ENCODE results near the gene GARNL3. TPM values are rescaled to one million over a fixed set of nuclear protein-coding genes. Genes with fewer than 3 reads are reported as not detected.

Gene GARNL3, protein sequence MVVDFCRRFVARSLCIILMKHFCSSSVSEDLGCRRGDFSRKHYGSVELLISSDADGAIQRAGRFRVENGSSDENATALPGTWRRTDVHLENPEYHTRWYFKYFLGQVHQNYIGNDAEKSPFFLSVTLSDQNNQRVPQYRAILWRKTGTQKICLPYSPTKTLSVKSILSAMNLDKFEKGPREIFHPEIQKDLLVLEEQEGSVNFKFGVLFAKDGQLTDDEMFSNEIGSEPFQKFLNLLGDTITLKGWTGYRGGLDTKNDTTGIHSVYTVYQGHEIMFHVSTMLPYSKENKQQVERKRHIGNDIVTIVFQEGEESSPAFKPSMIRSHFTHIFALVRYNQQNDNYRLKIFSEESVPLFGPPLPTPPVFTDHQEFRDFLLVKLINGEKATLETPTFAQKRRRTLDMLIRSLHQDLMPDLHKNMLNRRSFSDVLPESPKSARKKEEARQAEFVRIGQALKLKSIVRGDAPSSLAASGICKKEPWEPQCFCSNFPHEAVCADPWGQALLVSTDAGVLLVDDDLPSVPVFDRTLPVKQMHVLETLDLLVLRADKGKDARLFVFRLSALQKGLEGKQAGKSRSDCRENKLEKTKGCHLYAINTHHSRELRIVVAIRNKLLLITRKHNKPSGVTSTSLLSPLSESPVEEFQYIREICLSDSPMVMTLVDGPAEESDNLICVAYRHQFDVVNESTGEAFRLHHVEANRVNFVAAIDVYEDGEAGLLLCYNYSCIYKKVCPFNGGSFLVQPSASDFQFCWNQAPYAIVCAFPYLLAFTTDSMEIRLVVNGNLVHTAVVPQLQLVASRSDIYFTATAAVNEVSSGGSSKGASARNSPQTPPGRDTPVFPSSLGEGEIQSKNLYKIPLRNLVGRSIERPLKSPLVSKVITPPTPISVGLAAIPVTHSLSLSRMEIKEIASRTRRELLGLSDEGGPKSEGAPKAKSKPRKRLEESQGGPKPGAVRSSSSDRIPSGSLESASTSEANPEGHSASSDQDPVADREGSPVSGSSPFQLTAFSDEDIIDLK
- total RNA-seq: 10 to 100 TPM; 28.4 to 59.7 (median 39.1) TPM

DNA sequence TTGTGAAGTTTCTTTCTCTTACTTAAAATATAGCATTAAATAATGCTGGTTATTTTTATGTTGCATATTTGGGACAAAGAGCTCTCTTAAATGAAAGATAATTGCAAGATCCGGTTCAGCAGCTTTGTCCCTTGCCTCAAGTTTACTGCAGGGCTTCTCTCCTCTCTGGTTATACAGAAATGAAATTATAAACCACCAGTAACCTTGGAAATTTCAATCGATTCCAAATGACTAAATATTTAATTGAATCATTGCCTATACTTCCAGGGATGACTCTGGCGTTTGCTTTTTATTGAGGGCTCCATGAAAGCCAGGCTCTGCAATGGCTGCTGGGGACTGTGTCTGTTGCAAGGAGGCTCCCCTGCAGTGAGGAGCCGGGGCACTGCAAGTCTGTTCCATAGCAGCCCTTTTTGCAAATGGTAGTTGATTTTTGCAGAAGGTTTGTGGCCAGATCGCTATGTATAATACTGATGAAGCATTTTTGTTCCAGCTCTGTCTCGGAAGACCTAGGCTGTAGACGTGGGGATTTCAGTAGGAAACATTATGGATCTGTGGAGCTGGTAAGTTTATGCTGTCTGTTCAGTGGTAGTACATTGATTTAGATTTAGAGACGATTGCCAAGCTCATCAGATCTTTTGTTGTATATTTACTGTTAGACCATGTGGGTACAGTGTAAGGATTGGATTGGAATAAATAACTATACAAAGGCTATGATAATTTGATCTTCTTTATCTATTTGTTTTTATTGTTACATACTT, at the start of gene GARNL3:
Gene GARNL3 (plus strand): TSS at position 313 of the 758 bp plus-strand sequence. CDS start 104 bp downstream, at position 417.
- Histone ChIP-seq H3K27ac (no peak within 1 kb of the TSS), H3K27me3 (no peaks in the 10 kb centered on the region), H3K9me3 (no peaks in the 10 kb centered on the region), H3K4me3 (no peak within 1 kb of the TSS), H3K36me3 (no peaks in the 10 kb centered on the region), H3K4me1 (peaks cover 0 to 29% (median 5%) of the 10 kb centered on the region in 4 donors)
- TF ChIP-seq CTCF (IDR thresholded peaks at IDR 0.05): no peak
- TF ChIP-seq POLR2A (IDR thresholded peaks at IDR 0.05): no peak
- no peak for TF ChIP-seq EP300 (IDR thresholded peaks at IDR 0.05)
- WGBS, 2 donors: 19 to 40% methylated on average over 8 of the region's 8 CpGs
- DNase-seq (ENCODE audit: low spot score in 2 of 2): no peak

GRCh38 chr9:127215268-127216209, 49.0 kb upstream of the GARNL3 start:
- H3K36me3 ChIP-seq: no peaks in the 10 kb centered on the region
- H3K4me3 ChIP-seq: no peak overlapping the region
- no peak for DNase-seq (ENCODE audit: low spot score in 2 of 2)
- no peaks in the 10 kb centered on the region for H3K27me3 ChIP-seq
- no peak overlapping the region for H3K27ac ChIP-seq
- peaks cover 0 to 9% (median 0%) of the 10 kb centered on the region in 4 donors for H3K4me1 ChIP-seq
- no peaks in the 10 kb centered on the region for H3K9me3 ChIP-seq
- 87 to 92% methylated on average over 14 of the region's 14 CpGs for WGBS, 2 donors
- TF ChIP-seq CTCF (IDR thresholded peaks at IDR 0.05): no peak

GRCh38 chr9:127216210-127216887, 48.2 kb upstream of the GARNL3 start:
- Histone ChIP-seq H3K4me1 (peaks cover 0 to 9% (median 0%) of the 10 kb centered on the region in 4 donors), H3K36me3 (no peaks in the 10 kb centered on the region), H3K4me3 (no peak overlapping the region), H3K9me3 (no peaks in the 10 kb centered on the region), H3K27ac (no peak overlapping the region), H3K27me3 (no peaks in the 10 kb centered on the region)
- WGBS, 2 donors: 88 to 92% methylated on average over 7 of the region's 7 CpGs
- DNase-seq (ENCODE audit: low spot score in 2 of 2): no peak
- TF ChIP-seq CTCF (IDR thresholded peaks at IDR 0.05) (no peak), POLR2A (IDR thresholded peaks at IDR 0.05) (no peak), EP300 (IDR thresholded peaks at IDR 0.05) (no peak)

DNA sequence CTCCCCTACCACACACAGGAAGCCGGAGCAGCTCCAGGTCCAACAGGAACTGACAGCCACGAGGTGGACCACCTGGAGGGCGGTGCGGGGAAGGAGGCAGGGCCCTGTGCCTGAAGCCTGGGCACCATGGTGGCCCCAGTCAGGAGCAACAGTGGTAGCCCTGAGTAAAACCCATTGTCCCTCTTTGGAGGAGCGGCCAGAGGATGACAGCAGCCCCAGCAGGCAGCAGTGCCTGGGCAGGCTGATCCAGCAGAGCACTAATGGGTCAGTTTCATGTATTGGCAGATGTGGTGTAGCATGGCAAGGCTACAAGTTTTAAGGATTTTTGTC, 47.7 kb upstream of the GARNL3 start:
- no peak for DNase-seq (ENCODE audit: low spot score in 2 of 2)
- peaks cover 0 to 9% (median 0%) of the 10 kb centered on the region in 4 donors for H3K4me1 ChIP-seq
- H3K4me3 ChIP-seq: no peak overlapping the region
- no peaks in the 10 kb centered on the region for H3K36me3 ChIP-seq
- WGBS, 2 donors: 80 to 87% methylated on average over 3 to 5 of the region's 5 CpGs
- no peaks in the 10 kb centered on the region for H3K9me3 ChIP-seq
- no peaks in the 10 kb centered on the region for H3K27me3 ChIP-seq
- H3K27ac ChIP-seq: no peak overlapping the region
- TF ChIP-seq POLR2A (IDR thresholded peaks at IDR 0.05) (no peak), EP300 (IDR thresholded peaks at IDR 0.05) (no peak), CTCF (IDR thresholded peaks at IDR 0.05) (no peak)
